ENCODE data around the gene RAB5B. TPM values are rescaled to one million over a fixed set of nuclear protein-coding genes. Genes with fewer than 3 reads are reported as not detected.

RAB5B gene
- total RNA-seq, 4 donors from 2014 or later = 75.5 to 84.9 (median 81.8) TPM

DNA sequence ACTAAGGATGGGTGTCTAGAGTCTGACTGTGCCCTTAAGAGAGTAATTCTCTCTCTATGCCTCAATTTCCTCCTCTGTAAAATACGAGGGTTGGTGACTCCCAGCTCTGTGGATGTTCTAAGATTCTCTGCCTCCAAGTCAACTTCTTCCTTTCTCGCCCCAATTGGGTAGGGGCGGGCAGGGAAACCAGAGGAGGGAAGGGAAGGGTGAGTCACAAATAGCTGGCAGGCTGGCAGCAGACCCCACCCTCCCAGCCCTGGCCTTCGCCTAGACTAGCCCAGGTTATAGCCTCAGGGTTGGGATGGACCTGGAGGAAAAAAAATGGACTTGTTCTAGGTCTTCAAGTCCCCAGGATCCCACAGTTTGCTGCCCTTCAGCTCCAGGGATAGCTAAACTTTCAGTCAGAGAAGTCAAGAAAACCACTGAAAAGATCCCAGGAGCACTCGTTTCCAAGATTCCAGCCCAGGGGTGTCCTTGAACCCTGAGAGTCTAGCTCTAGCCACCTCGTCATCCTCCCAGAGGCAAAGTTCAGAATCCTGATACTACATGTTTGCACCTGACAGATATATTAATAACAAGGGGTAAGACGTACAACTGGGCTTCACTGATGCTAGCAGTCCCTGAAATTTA, 40.6 kb upstream of the RAB5B start:
- no peaks in the 10 kb centered on the region for H3K9me3 ChIP-seq
- peaks cover 6 to 34% (median 14%) of the 10 kb centered on the region in 3 donors for H3K27me3 ChIP-seq
- no peak overlapping the region for H3K4me3 ChIP-seq
- no peak overlapping the region for H3K27ac ChIP-seq
- intact Hi-C loops (cut with DNase I; ENCODE audit: low total_unique reads) = no loop called here
- H3K36me3 ChIP-seq = no peaks in the 10 kb centered on the region
- peaks cover 17 to 26% of the 10 kb centered on the region in 2 donors for H3K4me1 ChIP-seq
- TF ChIP-seq, protein P1, sequence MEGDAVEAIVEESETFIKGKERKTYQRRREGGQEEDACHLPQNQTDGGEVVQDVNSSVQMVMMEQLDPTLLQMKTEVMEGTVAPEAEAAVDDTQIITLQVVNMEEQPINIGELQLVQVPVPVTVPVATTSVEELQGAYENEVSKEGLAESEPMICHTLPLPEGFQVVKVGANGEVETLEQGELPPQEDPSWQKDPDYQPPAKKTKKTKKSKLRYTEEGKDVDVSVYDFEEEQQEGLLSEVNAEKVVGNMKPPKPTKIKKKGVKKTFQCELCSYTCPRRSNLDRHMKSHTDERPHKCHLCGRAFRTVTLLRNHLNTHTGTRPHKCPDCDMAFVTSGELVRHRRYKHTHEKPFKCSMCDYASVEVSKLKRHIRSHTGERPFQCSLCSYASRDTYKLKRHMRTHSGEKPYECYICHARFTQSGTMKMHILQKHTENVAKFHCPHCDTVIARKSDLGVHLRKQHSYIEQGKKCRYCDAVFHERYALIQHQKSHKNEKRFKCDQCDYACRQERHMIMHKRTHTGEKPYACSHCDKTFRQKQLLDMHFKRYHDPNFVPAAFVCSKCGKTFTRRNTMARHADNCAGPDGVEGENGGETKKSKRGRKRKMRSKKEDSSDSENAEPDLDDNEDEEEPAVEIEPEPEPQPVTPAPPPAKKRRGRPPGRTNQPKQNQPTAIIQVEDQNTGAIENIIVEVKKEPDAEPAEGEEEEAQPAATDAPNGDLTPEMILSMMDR (IDR thresholded peaks at IDR 0.05 in 4 of 5, conservative IDR thresholded peaks at IDR 0.05 in 1 of 5) = no peak
- TF ChIP-seq POLR2A (IDR thresholded peaks at IDR 0.05) = peak in 1 of 2 donors; percentile 7
- in situ Hi-C loops (cut with MboI; ENCODE audit: low sequenced_read_pairs in 4 of 4) = loop anchor here in 2 of 4 donors (10.0 to 25.0 kb wide), 3 partner anchors 118 to 296 kb away; partner anchors contain the start of genes ORMDL2 (in 2 of the 2), SARNP (in 2 of the 2) and OR10P1 (in 1 of the 2)
- no peak for DNase-seq
- ATAC-seq = no peak

DNA sequence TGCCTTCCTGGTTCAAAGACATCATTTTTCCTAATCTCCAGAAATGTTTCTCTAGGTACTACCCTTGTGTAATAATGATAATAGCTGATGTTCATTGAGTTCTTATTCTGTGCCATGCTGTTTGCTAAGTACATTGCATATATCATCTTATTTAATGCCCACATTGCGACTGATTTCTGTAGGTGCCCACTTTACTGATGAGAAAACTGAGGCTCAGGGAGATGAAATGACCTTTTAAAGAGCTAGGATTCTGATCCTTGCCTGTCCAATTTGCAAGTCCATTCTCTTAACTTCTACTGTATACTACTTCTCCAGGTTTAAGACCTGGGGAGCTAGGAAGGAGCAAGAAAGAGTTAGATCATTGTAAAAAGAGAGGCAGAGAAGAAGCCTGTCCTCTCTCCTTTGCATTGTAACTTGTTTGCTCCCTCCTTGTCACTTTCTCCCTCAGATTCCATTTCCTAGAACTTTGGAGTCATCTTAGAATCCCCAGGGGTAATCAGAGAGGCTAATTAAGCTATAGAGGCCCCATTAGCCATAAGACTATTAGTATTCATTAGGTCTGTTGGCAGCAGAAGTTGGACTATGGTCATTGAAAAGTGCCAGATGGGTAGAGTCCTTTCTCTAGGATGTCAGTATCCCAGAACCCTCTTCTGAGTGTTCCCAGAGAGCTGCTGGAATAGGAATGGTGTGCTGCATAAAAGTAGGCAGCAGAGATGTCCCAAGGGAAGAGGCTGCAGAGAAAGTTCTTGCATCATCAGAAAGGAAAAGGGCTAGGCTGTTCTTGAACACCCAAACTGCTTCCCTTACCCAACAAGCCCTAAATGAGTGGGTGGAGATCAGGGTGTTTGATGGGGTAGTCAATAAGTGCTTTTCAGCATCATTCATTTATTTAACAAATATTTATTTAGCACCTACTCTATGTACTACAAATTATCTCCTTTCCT, 39.8 kb upstream of the RAB5B start:
- Histone ChIP-seq H3K27me3 (peaks cover 6 to 34% (median 14%) of the 10 kb centered on the region in 3 donors), H3K27ac (no peak overlapping the region), H3K4me3 (no peak overlapping the region), H3K4me1 (peaks cover 16 to 19% of the 10 kb centered on the region in 2 donors), H3K36me3 (no peaks in the 10 kb centered on the region), H3K9me3 (no peaks in the 10 kb centered on the region)
- TF ChIP-seq, protein P1 (IDR thresholded peaks at IDR 0.05 in 4 of 5, conservative IDR thresholded peaks at IDR 0.05 in 1 of 5) = no peak
- TF ChIP-seq POLR2A (IDR thresholded peaks at IDR 0.05) = no peak
- in situ Hi-C loops (cut with MboI; ENCODE audit: low sequenced_read_pairs in 4 of 4) (loop anchor here in 2 of 4 donors (10.0 to 25.0 kb wide), 3 partner anchors 119 to 297 kb away; partner anchors contain the start of genes ORMDL2 (in 2 of the 2), SARNP (in 2 of the 2) and OR10P1 (in 1 of the 2)), intact Hi-C loops (cut with DNase I; ENCODE audit: low total_unique reads) (no loop called here)
- ATAC-seq = no peak
- DNase-seq = no peak

DNA sequence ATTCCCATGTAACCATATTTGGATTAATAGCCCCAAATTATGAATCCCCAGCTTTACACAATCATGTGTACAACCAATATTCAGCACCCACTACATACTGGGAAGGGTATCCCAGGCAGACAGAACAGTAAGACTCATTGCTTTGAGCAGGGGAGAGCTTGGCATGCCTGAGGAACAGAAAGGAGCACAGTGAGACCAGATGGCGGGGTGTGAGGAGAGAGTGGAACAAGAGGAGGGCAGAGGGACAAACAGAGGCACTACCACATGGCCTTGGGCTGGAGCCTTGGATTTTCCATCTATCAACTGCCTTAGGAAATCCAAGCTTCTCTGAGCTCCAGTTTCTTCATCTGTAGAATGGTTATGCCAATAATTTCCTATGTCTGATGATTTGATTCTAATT, 39.1 kb upstream of the RAB5B start:
- in situ Hi-C loops (cut with MboI; ENCODE audit: low sequenced_read_pairs in 4 of 4) = loop anchor here in 3 of 4 donors (5.0 to 25.0 kb wide), 4 partner anchors 120 to 297 kb away; partner anchors contain the start of genes ORMDL2 (in 2 of the 3), SARNP (in 2 of the 3) and OR10P1 (in 1 of the 3)
- no peak for DNase-seq
- Histone ChIP-seq H3K4me1 (peaks cover 16 to 19% of the 10 kb centered on the region in 2 donors), H3K36me3 (no peaks in the 10 kb centered on the region), H3K9me3 (no peaks in the 10 kb centered on the region), H3K4me3 (no peak overlapping the region), H3K27me3 (peaks cover 6 to 34% (median 14%) of the 10 kb centered on the region in 3 donors), H3K27ac (no peak overlapping the region)
- ATAC-seq = no peak
- intact Hi-C loops (cut with DNase I; ENCODE audit: low total_unique reads) = no loop called here
- TF ChIP-seq, protein P1 (IDR thresholded peaks at IDR 0.05 in 4 of 5, conservative IDR thresholded peaks at IDR 0.05 in 1 of 5) = no peak
- TF ChIP-seq POLR2A (IDR thresholded peaks at IDR 0.05) = no peak

DNA sequence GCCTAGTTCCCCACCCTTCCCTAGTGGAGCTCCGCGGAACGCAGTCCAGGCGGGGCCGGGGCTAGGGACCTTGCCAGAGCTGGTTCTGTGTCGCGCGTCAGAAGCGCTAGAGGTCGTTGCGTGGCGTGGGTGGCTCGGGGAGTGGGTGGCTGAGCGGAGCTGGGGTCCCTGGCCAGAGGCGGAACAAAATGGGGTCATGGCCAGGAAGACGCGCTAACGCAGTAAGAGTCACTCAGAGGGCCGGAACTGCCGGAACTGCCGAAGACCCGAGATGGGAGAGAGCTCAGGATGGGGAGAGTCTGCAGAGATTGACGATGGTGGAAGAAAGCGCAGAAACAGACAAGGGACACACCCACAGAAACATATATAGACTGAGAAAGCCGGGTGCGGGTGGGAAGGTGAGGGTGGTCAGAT, 38.1 kb upstream of the RAB5B start:
- H3K4me3 ChIP-seq = peak overlapping the region in 3 of 4 donors; percentile 7 to 39 (median 16)
- H3K36me3 ChIP-seq = no peaks in the 10 kb centered on the region
- peaks cover 6 to 34% (median 14%) of the 10 kb centered on the region in 3 donors for H3K27me3 ChIP-seq
- peaks cover 12 to 21% of the 10 kb centered on the region in 2 donors for H3K4me1 ChIP-seq
- H3K27ac ChIP-seq = peak overlapping the region; percentile 32 to 64 (median 48)
- in situ Hi-C loops (cut with MboI; ENCODE audit: low sequenced_read_pairs in 4 of 4) = loop anchor here in 3 of 4 donors (5.0 to 25.0 kb wide), 4 partner anchors 121 to 298 kb away; partner anchors contain the start of genes ORMDL2 (in 2 of the 3), SARNP (in 2 of the 3) and OR10P1 (in 1 of the 3)
- no peak for DNase-seq
- H3K9me3 ChIP-seq = no peaks in the 10 kb centered on the region
- no peak for ATAC-seq
- TF ChIP-seq POLR2A (IDR thresholded peaks at IDR 0.05) = no peak
- TF ChIP-seq, protein P1 (IDR thresholded peaks at IDR 0.05 in 4 of 5, conservative IDR thresholded peaks at IDR 0.05 in 1 of 5) = no peak
- intact Hi-C loops (cut with DNase I; ENCODE audit: low total_unique reads) = no loop called here
